Measurements from ENCODE around the gene C20orf144. TPM values are rescaled to one million over a fixed set of nuclear protein-coding genes. Genes with fewer than 3 reads are reported as not detected.
"Not testable (repeated sequence)": the region's sequence is repeated elsewhere in the genome, so short reads cannot be mapped to it uniquely, and the experiment has no call there.

The C20orf144 gene
- total RNA-seq, 4 donors from 2014 or later = not detected

DNA sequence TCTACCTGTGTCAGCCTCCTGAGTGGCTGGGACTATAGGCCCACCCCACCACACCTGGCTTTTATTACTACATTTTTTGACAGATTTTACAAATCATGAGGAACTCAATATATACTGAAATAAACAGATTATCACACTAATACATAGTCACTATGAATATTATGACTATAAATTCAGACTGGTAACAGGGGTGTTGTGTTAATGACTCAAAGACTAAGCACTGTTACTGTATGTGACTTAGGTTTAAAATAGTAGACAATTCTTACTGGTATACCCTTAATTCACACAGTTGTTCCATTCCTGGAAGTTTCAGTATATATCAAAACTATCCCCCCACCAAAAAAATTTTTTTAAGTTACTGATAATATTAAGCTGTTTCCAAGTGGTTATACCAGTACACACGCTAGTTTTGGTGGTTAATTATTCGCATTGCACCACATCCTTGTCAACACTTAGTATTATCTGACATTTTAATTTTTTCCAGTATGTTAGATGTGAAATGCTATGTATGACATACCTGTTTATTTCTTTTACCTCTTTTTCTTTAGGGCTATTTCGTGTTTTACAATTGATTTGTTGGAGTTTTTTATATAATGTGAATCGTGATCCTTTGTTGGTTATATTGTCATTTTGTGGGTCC lies 34.4 kb upstream of the C20orf144 start:
- Histone ChIP-seq H3K27me3 (no peaks in the 10 kb centered on the region), H3K9me3 (no peaks in the 10 kb centered on the region), H3K36me3 (no peaks in the 10 kb centered on the region), H3K27ac (no peak overlapping the region), H3K4me3 (no peak overlapping the region), H3K4me1 (no peaks in the 10 kb centered on the region)
- no peak for DNase-seq
- intact Hi-C loops (cut with DNase I; ENCODE audit: low total_unique reads) = no loop called here
- no peak for TF ChIP-seq CTCF (IDR thresholded peaks at IDR 0.05)
- no peak for TF ChIP-seq POLR2A (IDR thresholded peaks at IDR 0.05)

DNA sequence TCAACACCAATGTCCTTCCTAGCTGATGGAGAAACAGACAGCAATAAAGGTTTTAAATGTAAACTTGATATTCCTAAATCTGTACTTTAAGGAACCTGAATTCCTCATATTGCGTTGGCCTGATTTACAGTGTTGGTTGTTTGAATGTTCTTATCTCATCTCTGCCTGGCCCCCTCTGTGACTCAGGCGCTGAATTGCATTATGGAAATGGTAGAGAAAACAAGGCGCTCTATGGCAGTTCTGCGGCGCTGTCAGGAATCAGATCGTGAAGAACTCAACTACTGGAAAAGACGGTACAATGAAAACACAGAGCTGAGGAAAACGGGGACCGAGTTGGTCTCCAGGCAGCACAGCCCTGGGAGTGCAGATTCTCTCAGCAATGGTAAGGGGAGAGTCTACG lies 32.6 kb upstream of the C20orf144 start:
- Histone ChIP-seq H3K36me3 (no peaks in the 10 kb centered on the region), H3K9me3 (no peaks in the 10 kb centered on the region), H3K27me3 (no peaks in the 10 kb centered on the region), H3K4me1 (no peaks in the 10 kb centered on the region), H3K4me3 (no peak overlapping the region), H3K27ac (no peak overlapping the region)
- TF ChIP-seq POLR2A (IDR thresholded peaks at IDR 0.05) = no peak
- no peak for TF ChIP-seq CTCF (IDR thresholded peaks at IDR 0.05)
- no peak for DNase-seq
- intact Hi-C loops (cut with DNase I; ENCODE audit: low total_unique reads) = no loop called here

- no peak overlapping the region for H3K27ac ChIP-seq
- no peaks in the 10 kb centered on the region for H3K27me3 ChIP-seq
- no peak overlapping the region for H3K4me3 ChIP-seq
- DNase-seq = no peak
- no peaks in the 10 kb centered on the region for H3K36me3 ChIP-seq
- no peaks in the 10 kb centered on the region for H3K4me1 ChIP-seq
- H3K9me3 ChIP-seq = no peaks in the 10 kb centered on the region
- TF ChIP-seq CTCF (IDR thresholded peaks at IDR 0.05) = no peak
- no peak for TF ChIP-seq POLR2A (IDR thresholded peaks at IDR 0.05)
- intact Hi-C loops (cut with DNase I; ENCODE audit: low total_unique reads) = no loop called here
Observed at GRCh38 chr20:33629979-33630378, 32.1 kb upstream of the C20orf144 start.

GRCh38 chr20:33630507-33630906 lies 31.6 kb upstream of the C20orf144 start:
- H3K9me3 ChIP-seq = no peaks in the 10 kb centered on the region
- H3K27ac ChIP-seq = no peak overlapping the region
- H3K4me3 ChIP-seq = no peak overlapping the region
- no peaks in the 10 kb centered on the region for H3K36me3 ChIP-seq
- no peak for TF ChIP-seq CTCF (IDR thresholded peaks at IDR 0.05)
- TF ChIP-seq POLR2A (IDR thresholded peaks at IDR 0.05) = no peak
- DNase-seq = no peak
- H3K27me3 ChIP-seq = no peaks in the 10 kb centered on the region
- no peaks in the 10 kb centered on the region for H3K4me1 ChIP-seq
- intact Hi-C loops (cut with DNase I; ENCODE audit: low total_unique reads) = no loop called here

- H3K36me3 ChIP-seq = not testable (repeated sequence)
Observed at GRCh38 chr20:33631910-33632309, 30.2 kb upstream of the C20orf144 start.

GRCh38 chr20:33635341-33635740 lies 26.8 kb upstream of the C20orf144 start:
- H3K27ac ChIP-seq = no peak overlapping the region
- H3K9me3 ChIP-seq = no peaks in the 10 kb centered on the region
- no peak for TF ChIP-seq CTCF (IDR thresholded peaks at IDR 0.05)
- no peak for TF ChIP-seq POLR2A (IDR thresholded peaks at IDR 0.05)
- no peaks in the 10 kb centered on the region for H3K27me3 ChIP-seq
- intact Hi-C loops (cut with DNase I; ENCODE audit: low total_unique reads) = no loop called here
- no peaks in the 10 kb centered on the region for H3K4me1 ChIP-seq
- DNase-seq = no peak
- H3K4me3 ChIP-seq = no peak overlapping the region
- H3K36me3 ChIP-seq = no peaks in the 10 kb centered on the region

More at GRCh38 chr20:33631910-33632309, 30.2 kb upstream of the C20orf144 start:
- H3K27ac ChIP-seq; intact Hi-C loops (cut with DNase I; ENCODE audit: low total_unique reads); H3K9me3 ChIP-seq; H3K27me3 ChIP-seq; H3K4me1 ChIP-seq; H3K4me3 ChIP-seq; DNase-seq: not testable (repeated sequence)

Data from uterus (tissue), 4 donors.